ENCODE results near the gene SLC16A2. TPM values are rescaled to one million over a fixed set of nuclear protein-coding genes. Genes with fewer than 3 reads are reported as not detected.

SLC16A2 gene
- total and polyA plus RNA-seq, 9 donors: 8.1 to 41.4 (median 24.1) TPM

GRCh38 chrX:74408304-74408703, 13.0 kb upstream of the SLC16A2 start:
- intact Hi-C loops (cut with DNase I): no loop called here
- H3K27ac ChIP-seq: no peak overlapping the region
- H3K36me3 ChIP-seq: no peaks in the 10 kb centered on the region
- TF ChIP-seq CTCF (IDR thresholded peaks at IDR 0.05) (no peak), EP300 (IDR thresholded peaks at IDR 0.05) (no peak), POLR2A (IDR thresholded peaks at IDR 0.05) (no peak)
- 71 to 82% (median 75%) methylated on average over 1 of the region's 1 CpG for WGBS, 3 donors
- H3K4me3 ChIP-seq: no peak overlapping the region
- H3K9me3 ChIP-seq: no peaks in the 10 kb centered on the region
- H3K27me3 ChIP-seq: no peaks in the 10 kb centered on the region
- no peaks in the 10 kb centered on the region for H3K4me1 ChIP-seq (ENCODE audit: insufficient read depth)
- DNase-seq: no peak

- Histone ChIP-seq H3K27ac (peak overlapping the region; percentile 83 to 94), H3K9me3 (no peaks in the 10 kb centered on the region), H3K36me3 (no peaks in the 10 kb centered on the region), H3K27me3 (no peaks in the 10 kb centered on the region), H3K4me1 (ENCODE audit: insufficient read depth) (no peaks in the 10 kb centered on the region), H3K4me3 (peak overlapping the region; percentile 52)
- DNase-seq: peak in 1 of 5 donors; percentile 44
- TF ChIP-seq CTCF (IDR thresholded peaks at IDR 0.05): no peak
- no peak for TF ChIP-seq EP300 (IDR thresholded peaks at IDR 0.05)
- TF ChIP-seq POLR2A (IDR thresholded peaks at IDR 0.05): no peak
- intact Hi-C loops (cut with DNase I): loop anchor here in 2 of 4 donors (2.0 to 10.0 kb wide), 3 partner anchors 115 to 192 kb away; partner anchors contain the start of gene RLIM (in 1 of the 2)
- WGBS, 3 donors: 37 to 52% (median 45%) methylated on average over 20 of the region's 20 CpGs
These were observed 1.5 kb upstream of the SLC16A2 start for GRCh38 chrX:74419864-74420195.

- Histone ChIP-seq H3K4me3 (peak overlapping the region; percentile 52), H3K9me3 (no peaks in the 10 kb centered on the region), H3K4me1 (ENCODE audit: insufficient read depth) (no peaks in the 10 kb centered on the region), H3K36me3 (no peaks in the 10 kb centered on the region), H3K27me3 (no peaks in the 10 kb centered on the region), H3K27ac (peak overlapping the region; percentile 83 to 94)
- WGBS, 3 donors: 32 to 39% (median 36%) methylated on average over 29 to 54 of the region's 54 CpGs
- DNase-seq: peak; percentile 80 to 83 (median 81)
- intact Hi-C loops (cut with DNase I): loop anchor here in 2 of 4 donors (2.0 to 10.0 kb wide), 3 partner anchors 114 to 192 kb away; partner anchors contain the start of gene RLIM (in 1 of the 2)
- TF ChIP-seq EP300 (IDR thresholded peaks at IDR 0.05) (no peak), POLR2A (IDR thresholded peaks at IDR 0.05) (peak; percentile 19)
These were observed 877 bp upstream of the SLC16A2 start for GRCh38 chrX:74420196-74421035.

GRCh38 chrX:74421740-74422352, 553 bp downstream of the SLC16A2 start:
- intact Hi-C loops (cut with DNase I): loop anchor here in 2 of 4 donors (2.0 to 10.0 kb wide), 3 partner anchors 113 to 190 kb away; partner anchors contain the start of gene RLIM (in 1 of the 2)
- Histone ChIP-seq H3K4me1 (ENCODE audit: insufficient read depth) (no peaks in the 10 kb centered on the region), H3K27ac (peak overlapping the region in 1 of 2 donors; percentile 94), H3K36me3 (no peaks in the 10 kb centered on the region), H3K9me3 (no peaks in the 10 kb centered on the region), H3K4me3 (peak overlapping the region; percentile 52), H3K27me3 (no peaks in the 10 kb centered on the region)
- WGBS, 3 donors: 35 to 42% (median 39%) methylated on average over 35 to 46 of the region's 46 CpGs
- TF ChIP-seq EP300 (IDR thresholded peaks at IDR 0.05) (no peak), POLR2A (IDR thresholded peaks at IDR 0.05) (no peak), CTCF (IDR thresholded peaks at IDR 0.05) (no peak)
- DNase-seq: peak in 3 of 5 donors; percentile 30 to 42 (median 36)

Measured in ovary (tissue), 9 donors.